IPS-18c (cell line): ENCODE data around the gene PCSK6.

Experiments
- H3K4me3 ChIP-seq: 2 replicates; pipeline ENCODE4 v1.7.0; 2013; ENCODE audit warnings: low read depth, mild to moderate bottlenecking, low read length, moderate library complexity; ENCODE audit not compliant: insufficient read depth
- H3K9me3 ChIP-seq: one replicate; pipeline ENCODE4 v1.6.1; 2013; ENCODE audit warnings: mild to moderate bottlenecking, low read length, moderate library complexity; ENCODE audit not compliant: control insufficient read depth, insufficient read depth

Gene PCSK6

GRCh38 chr15:101489599-101490407, at the start of gene PCSK6:
PCSK6 (minus strand) TSS chr15:101489707; CDS start chr15:101489670, 37 bp downstream.
- H3K4me3 ChIP-seq = peak within 1 kb of the TSS; percentile 40
- no peaks in the 10 kb centered on the region for H3K9me3 ChIP-seq

GRCh38 chr15:101538996-101539395, 49.5 kb upstream of the PCSK6 start:
- no peaks in the 10 kb centered on the region for H3K9me3 ChIP-seq
- no peak overlapping the region for H3K4me3 ChIP-seq

GRCh38 chr15:101538177-101538576, 48.7 kb upstream of the PCSK6 start:
- Histone ChIP-seq H3K4me3 (no peak overlapping the region), H3K9me3 (no peaks in the 10 kb centered on the region)

- no peak overlapping the region for H3K4me3 ChIP-seq
- H3K9me3 ChIP-seq = no peaks in the 10 kb centered on the region
These were observed 48.1 kb upstream of the PCSK6 start for GRCh38 chr15:101537483-101538080.

- H3K4me3 ChIP-seq = no peak overlapping the region
- H3K9me3 ChIP-seq = no peaks in the 10 kb centered on the region
These were observed 47.4 kb upstream of the PCSK6 start for GRCh38 chr15:101536875-101537405.

GRCh38 chr15:101536166-101536874, 46.8 kb upstream of the PCSK6 start:
- Histone ChIP-seq H3K4me3 (no peak overlapping the region), H3K9me3 (no peaks in the 10 kb centered on the region)

DNA sequence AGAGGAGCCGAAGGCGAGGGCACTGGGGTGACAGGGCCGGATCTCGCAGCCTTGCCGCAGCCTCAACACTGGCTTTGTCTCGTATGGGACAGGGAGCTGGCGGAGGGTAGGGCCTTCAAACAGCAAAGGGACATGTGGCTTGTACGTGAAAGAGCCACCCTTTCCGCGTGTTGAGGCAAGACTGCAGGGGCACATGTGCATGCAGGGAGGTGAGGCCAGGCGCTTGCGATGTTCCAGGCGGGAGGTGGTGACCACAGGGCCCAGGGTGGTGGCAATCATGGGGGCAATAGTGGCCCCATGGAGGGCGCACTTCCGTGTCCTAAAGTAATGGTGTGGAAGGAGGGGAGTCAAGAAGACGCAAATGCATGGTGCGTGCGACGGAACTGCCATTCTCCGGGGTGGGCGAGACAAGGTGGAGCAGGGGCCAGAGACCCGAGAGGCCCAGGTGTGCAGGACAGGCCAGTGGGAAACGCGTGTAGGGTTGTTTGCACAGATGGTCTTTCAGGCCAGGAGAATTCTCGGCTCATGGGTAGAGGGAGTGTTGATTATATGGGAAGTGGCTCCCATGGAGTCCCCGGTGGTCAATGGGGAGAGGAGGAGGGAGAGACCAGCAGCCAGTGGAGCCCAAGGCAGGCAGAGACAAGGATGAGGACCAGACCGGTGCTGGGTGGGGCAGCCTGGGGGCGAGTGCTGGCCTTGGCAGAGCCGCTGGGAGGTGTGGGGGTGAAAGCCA, 45.8 kb upstream of the PCSK6 start:
- H3K9me3 ChIP-seq = no peaks in the 10 kb centered on the region
- no peak overlapping the region for H3K4me3 ChIP-seq

DNA sequence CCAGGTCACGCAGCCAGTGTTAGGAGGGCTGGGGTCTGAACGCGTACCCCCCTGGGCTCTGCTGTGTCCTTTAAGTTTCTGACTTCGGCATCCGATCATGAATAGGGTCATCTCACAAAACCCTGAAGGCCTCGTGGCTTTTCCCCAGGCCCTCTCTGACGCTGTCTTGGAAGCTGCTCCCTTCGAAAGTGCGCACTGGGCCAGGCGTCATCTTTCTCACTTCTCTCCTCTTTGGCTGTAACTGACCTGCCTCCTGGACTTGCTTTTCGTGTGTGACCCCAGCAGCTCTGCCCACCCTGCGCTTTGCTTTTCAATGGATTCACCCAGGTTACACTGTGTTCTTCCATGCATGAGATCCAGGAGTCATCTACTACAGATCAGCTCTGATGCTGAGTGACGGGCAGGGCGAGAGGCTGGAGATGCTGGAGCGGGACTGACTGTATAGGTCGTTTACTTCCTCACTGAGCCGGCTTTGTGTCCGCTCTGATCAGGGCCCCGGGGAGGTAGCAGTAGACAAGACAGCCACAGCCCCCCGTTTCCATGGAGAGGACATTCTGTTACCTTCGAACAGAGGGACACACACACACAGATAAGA, 45.0 kb upstream of the PCSK6 start:
- no peaks in the 10 kb centered on the region for H3K9me3 ChIP-seq
- no peak overlapping the region for H3K4me3 ChIP-seq

- H3K9me3 ChIP-seq = no peaks in the 10 kb centered on the region
- H3K4me3 ChIP-seq = no peak overlapping the region
These were observed 44.0 kb upstream of the PCSK6 start for GRCh38 chr15:101533371-101534140.

DNA sequence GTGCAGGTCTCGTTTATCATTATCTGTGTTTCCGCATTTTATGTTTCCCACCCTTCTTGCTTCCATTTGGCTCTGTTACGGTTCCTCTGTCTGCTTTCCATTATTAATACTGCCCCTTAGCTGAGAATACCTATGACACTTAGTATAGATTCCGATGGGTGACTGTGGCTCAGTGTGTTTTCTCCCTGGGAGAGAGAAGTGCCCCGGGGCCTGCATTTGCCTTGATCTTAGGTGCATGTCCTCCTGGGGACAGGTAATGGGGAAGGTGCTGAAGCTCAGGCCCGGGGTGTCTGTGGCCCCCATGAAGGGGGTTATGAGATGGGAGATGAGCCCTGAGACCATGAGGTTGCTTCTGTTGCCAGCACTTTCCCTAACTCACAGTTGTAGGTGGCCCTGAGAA, 43.4 kb upstream of the PCSK6 start:
- Histone ChIP-seq H3K9me3 (no peaks in the 10 kb centered on the region), H3K4me3 (no peak overlapping the region)

DNA sequence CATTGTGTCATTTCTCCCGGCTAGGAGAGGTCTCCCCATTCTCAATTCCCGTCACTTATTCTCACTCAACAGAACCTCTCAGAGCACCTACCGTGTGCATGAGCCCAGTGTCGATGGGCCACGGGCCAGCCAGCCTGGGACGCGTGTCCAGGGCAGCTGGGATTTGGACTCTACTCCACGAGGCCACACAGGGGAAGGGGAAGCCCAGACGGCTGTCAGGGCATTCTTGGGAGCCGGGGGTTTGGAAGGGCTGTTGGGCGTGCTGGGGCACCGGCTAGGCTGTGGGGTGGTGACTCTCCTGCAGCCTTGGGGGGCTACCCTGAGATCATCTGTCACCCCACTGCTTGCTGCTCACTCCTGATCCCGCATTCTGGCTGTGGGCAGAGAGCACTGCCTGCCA, 41.7 kb upstream of the PCSK6 start:
- H3K9me3 ChIP-seq = no peaks in the 10 kb centered on the region
- no peak overlapping the region for H3K4me3 ChIP-seq

DNA sequence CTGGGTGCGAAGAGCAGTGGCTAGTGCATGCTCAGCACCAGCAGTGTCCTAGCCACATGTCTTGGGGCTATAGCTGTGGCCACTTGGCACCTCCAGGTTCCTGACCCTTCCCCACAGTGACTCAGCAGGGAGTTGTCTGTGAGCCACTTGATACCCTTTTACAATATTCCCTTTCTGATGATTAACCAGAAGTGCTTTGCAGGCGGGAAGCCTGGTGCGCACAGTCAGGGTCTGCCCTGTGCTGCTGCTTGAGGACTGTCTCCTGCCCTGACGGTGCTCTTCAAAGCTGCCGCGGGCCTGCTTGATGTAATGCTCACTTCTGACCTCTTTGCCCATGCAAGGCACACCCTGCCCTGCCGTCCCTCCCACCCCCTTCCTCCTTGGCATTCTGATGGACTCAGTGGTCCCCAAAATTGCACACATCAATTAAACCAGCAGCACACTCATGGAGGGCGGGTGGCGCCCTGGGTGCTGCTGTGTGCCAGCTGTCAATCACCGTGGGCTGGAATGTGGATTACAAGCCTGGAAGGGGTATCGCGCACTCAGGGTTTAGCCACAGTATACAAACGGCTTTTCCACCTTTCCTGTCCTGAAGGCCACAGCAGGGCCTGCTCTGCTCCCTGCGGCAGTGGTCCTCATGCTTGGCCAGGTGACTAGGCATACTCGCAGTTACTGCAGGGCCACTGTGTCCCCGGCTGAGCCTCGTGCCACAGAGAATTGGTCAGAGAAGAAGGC, 40.9 kb upstream of the PCSK6 start:
- Histone ChIP-seq H3K4me3 (no peak overlapping the region; the same call in 1 of the 2 replicates), H3K9me3 (no peaks in the 10 kb centered on the region)

DNA sequence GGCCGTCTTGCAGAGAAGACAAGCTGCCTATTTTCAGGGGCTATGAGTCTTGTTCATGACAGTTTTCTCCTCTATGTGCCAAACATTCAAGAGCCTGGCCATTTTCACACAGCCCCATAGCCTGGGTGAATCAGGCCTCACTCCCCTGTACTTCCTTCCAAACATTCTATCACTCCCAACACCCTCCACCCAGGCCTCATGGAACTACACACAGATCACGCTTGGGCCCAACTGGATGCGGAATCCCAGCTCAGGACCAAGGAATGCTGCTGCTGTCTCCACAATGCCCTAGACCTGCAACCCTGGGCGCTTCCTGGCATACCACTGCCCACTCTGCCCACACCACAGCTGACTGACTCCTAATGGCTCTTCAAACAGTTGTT, 39.4 kb upstream of the PCSK6 start:
- no peak overlapping the region for H3K4me3 ChIP-seq
- no peaks in the 10 kb centered on the region for H3K9me3 ChIP-seq

DNA sequence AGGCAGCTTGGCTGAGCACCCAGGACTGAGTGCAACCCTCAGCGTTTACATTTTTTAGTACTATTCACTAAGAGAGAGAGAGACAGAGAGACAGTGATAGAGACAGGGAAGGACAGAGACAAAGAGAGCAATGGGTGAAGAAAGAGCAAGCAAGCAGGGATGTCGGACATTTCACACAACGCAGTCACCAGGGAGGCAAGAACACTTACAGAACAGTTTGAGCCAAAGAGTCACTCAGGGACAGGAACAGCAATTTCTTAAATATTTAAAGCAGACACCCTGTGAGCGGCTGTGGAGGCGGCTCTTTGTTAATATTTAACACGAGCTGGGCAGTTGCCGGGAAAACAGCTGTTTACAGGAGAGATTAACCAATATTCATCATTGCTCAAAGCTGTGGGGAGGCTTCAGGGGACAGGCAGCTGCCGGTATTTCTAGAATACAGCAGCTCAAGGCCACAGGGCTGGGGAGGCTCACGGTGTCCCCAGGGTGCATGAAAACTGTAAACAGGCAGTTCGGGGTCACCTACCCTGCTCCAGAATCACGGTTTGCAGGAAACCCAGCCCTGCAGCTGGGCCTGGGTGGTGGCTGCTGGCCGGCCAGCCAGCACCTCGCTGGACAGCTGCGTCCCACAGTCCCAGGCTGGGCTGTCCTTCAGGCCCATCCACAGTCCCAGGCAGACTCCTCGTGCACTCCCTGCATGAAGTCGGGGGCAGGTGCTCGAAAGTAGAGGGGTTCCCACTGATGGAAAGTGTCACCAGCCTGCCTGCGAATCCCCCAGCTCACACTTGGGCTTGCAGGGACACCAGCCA, 38.8 kb upstream of the PCSK6 start:
- Histone ChIP-seq H3K4me3 (no peak overlapping the region), H3K9me3 (no peaks in the 10 kb centered on the region)

- no peak overlapping the region for H3K4me3 ChIP-seq
- no peaks in the 10 kb centered on the region for H3K9me3 ChIP-seq
These were observed 37.4 kb upstream of the PCSK6 start for GRCh38 chr15:101526890-101527289.
